ENCODE measurements around the gene EYA2.
A peak's percentile ranks its signal among the peaks of the same experiment; 100 is the strongest.

Gene EYA2

DNA sequence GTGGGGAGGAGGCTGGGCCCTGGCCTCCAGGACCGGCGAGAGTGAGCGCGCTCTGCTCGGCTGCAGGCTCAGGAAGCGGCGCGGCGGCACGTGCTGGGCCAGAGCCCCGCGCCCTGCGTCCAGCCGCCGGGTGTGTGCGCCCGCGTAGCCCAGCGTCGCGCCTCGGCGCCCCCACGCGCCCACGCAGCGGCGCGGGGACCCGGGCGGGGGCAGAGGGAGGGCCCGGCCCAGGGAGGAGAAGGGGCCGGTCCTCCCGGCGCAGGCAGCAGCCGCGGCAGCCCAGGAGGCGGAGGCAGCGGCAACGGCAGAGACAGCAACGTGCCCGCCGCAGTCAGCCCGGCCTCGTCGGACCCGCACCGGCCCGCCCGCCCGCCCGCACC is at the start of gene EYA2:
EYA2 (plus strand) TSS at position 265 of the 380 bp plus-strand sequence. CDS start 95,168 bp downstream, outside the sequence.
- Histone ChIP-seq H3K4me3 (ENCODE audit: low read length in 2 of 2) (peak within 1 kb of the TSS; percentile 71 to 74), H3K36me3 (ENCODE audit: control insufficient read depth in 2 of 2, insufficient read depth in 2 of 2, low read length in 2 of 2) (no peaks in the 10 kb centered on the region), H3K9me3 (ENCODE audit: control insufficient read depth in 2 of 2, low read length in 2 of 2) (no peaks in the 10 kb centered on the region), H3K9ac (ENCODE audit: low read depth in 1 of 2, low read length in 2 of 2) (peak within 1 kb of the TSS; percentile 47 to 60), H3K4me1 (ENCODE audit: control insufficient read depth in 2 of 2, insufficient read depth in 2 of 2, low read length in 2 of 2) (peaks cover 8 to 18% of the 10 kb centered on the region in 2 donors), H3K27me3 (ENCODE audit: control insufficient read depth in 2 of 2, insufficient read depth in 2 of 2, low read length in 2 of 2) (peaks cover 7 to 13% of the 10 kb centered on the region in 2 donors), H3K27ac (ENCODE audit: low read depth in 2 of 2, low read length in 2 of 2) (peak within 1 kb of the TSS; percentile 37 to 58)

- Histone ChIP-seq H3K9me3 (ENCODE audit: control insufficient read depth in 2 of 2, low read length in 2 of 2) (no peaks in the 10 kb centered on the region), H3K27me3 (ENCODE audit: control insufficient read depth in 2 of 2, insufficient read depth in 2 of 2, low read length in 2 of 2) (no peaks in the 10 kb centered on the region), H3K27ac (ENCODE audit: low read depth in 2 of 2, low read length in 2 of 2) (no peak overlapping the region)
Measured at GRCh38 chr20:46844965-46845364, 49.7 kb upstream of the EYA2 start.

DNA sequence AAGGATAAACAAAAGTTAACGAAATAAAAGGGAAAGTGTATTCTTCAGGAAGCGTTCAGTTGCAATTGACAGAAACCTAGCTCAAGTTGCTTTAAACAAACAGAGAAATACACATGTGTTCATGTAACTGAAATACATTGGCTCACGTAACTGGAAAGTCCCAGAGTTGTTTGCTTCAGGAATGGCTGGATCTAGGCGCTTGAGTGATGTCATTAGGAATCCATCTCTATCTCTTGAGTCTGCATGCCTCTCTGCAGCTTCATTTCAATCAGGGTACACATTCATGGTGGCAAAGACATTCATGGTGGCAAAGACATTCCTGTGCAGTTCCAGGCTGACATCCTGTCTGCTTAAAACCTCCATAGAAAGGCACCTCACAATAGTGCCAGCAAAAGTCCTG is 45.4 kb upstream of the EYA2 start:
- H3K4me3 ChIP-seq (ENCODE audit: low read length in 2 of 2) = no peak overlapping the region
- H3K9ac ChIP-seq (ENCODE audit: low read depth in 1 of 2, low read length in 2 of 2) = no peak overlapping the region
- no peaks in the 10 kb centered on the region for H3K27me3 ChIP-seq (ENCODE audit: control insufficient read depth in 2 of 2, insufficient read depth in 2 of 2, low read length in 2 of 2)
- H3K36me3 ChIP-seq (ENCODE audit: control insufficient read depth in 2 of 2, insufficient read depth in 2 of 2, low read length in 2 of 2) = no peaks in the 10 kb centered on the region
- H3K27ac ChIP-seq (ENCODE audit: low read depth in 2 of 2, low read length in 2 of 2) = no peak overlapping the region
- peaks cover 0 to 2% of the 10 kb centered on the region in 2 donors for H3K4me1 ChIP-seq (ENCODE audit: control insufficient read depth in 2 of 2, insufficient read depth in 2 of 2, low read length in 2 of 2)
- no peaks in the 10 kb centered on the region for H3K9me3 ChIP-seq (ENCODE audit: control insufficient read depth in 2 of 2, low read length in 2 of 2)

More at GRCh38 chr20:46844965-46845364, 49.7 kb upstream of the EYA2 start:
- H3K4me1 ChIP-seq (ENCODE audit: control insufficient read depth in 2 of 2, insufficient read depth in 2 of 2, low read length in 2 of 2) = peaks cover 0 to 2% of the 10 kb centered on the region in 2 donors
- H3K4me3 ChIP-seq (ENCODE audit: low read length in 2 of 2) = no peak overlapping the region
- H3K9ac ChIP-seq (ENCODE audit: low read depth in 1 of 2, low read length in 2 of 2) = no peak overlapping the region
- H3K36me3 ChIP-seq (ENCODE audit: control insufficient read depth in 2 of 2, insufficient read depth in 2 of 2, low read length in 2 of 2) = no peaks in the 10 kb centered on the region

- no peak overlapping the region for H3K9ac ChIP-seq (ENCODE audit: low read depth in 1 of 2, low read length in 2 of 2)
- no peak overlapping the region for H3K4me3 ChIP-seq (ENCODE audit: low read length in 2 of 2)
- H3K4me1 ChIP-seq (ENCODE audit: control insufficient read depth in 2 of 2, insufficient read depth in 2 of 2, low read length in 2 of 2) = peaks cover 0 to 2% of the 10 kb centered on the region in 2 donors
- no peak overlapping the region for H3K27ac ChIP-seq (ENCODE audit: low read depth in 2 of 2, low read length in 2 of 2)
- H3K27me3 ChIP-seq (ENCODE audit: control insufficient read depth in 2 of 2, insufficient read depth in 2 of 2, low read length in 2 of 2) = no peaks in the 10 kb centered on the region
- no peaks in the 10 kb centered on the region for H3K9me3 ChIP-seq (ENCODE audit: control insufficient read depth in 2 of 2, low read length in 2 of 2)
- no peaks in the 10 kb centered on the region for H3K36me3 ChIP-seq (ENCODE audit: control insufficient read depth in 2 of 2, insufficient read depth in 2 of 2, low read length in 2 of 2)
Measured at GRCh38 chr20:46849751-46850150, 44.9 kb upstream of the EYA2 start.

DNA sequence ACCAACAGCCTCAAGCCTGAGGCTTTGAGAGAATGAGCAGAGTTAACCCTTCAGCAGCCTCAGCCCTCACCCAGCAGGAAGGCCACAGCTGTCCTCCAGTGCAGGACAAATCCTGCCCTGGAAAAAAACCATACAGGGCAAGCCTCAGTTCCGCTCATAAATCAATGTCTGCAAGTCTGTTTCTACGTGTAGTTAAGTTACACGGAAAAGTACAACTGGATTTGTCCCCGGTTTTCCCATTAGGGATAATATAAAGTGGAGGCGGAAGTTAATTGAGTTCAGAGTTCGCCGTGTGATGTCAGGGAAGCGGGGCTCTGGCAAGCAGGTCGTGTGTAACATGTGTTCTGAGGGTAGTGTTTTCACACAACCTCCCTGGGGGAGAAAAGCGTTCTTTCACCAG is 44.2 kb upstream of the EYA2 start:
- Histone ChIP-seq H3K9me3 (ENCODE audit: control insufficient read depth in 2 of 2, low read length in 2 of 2) (no peaks in the 10 kb centered on the region), H3K4me3 (ENCODE audit: low read length in 2 of 2) (no peak overlapping the region), H3K36me3 (ENCODE audit: control insufficient read depth in 2 of 2, insufficient read depth in 2 of 2, low read length in 2 of 2) (no peaks in the 10 kb centered on the region), H3K27ac (ENCODE audit: low read depth in 2 of 2, low read length in 2 of 2) (peak overlapping the region in 1 of 2 donors; percentile 33), H3K27me3 (ENCODE audit: control insufficient read depth in 2 of 2, insufficient read depth in 2 of 2, low read length in 2 of 2) (no peaks in the 10 kb centered on the region), H3K9ac (ENCODE audit: low read depth in 1 of 2, low read length in 2 of 2) (no peak overlapping the region), H3K4me1 (ENCODE audit: control insufficient read depth in 2 of 2, insufficient read depth in 2 of 2, low read length in 2 of 2) (peaks cover 0 to 2% of the 10 kb centered on the region in 2 donors)

- H3K27me3 ChIP-seq (ENCODE audit: control insufficient read depth in 2 of 2, insufficient read depth in 2 of 2, low read length in 2 of 2) = no peaks in the 10 kb centered on the region
- peaks cover 0 to 2% of the 10 kb centered on the region in 2 donors for H3K4me1 ChIP-seq (ENCODE audit: control insufficient read depth in 2 of 2, insufficient read depth in 2 of 2, low read length in 2 of 2)
- H3K9me3 ChIP-seq (ENCODE audit: control insufficient read depth in 2 of 2, low read length in 2 of 2) = no peaks in the 10 kb centered on the region
- H3K27ac ChIP-seq (ENCODE audit: low read depth in 2 of 2, low read length in 2 of 2) = no peak overlapping the region
- H3K9ac ChIP-seq (ENCODE audit: low read depth in 1 of 2, low read length in 2 of 2) = no peak overlapping the region
- no peaks in the 10 kb centered on the region for H3K36me3 ChIP-seq (ENCODE audit: control insufficient read depth in 2 of 2, insufficient read depth in 2 of 2, low read length in 2 of 2)
- H3K4me3 ChIP-seq (ENCODE audit: low read length in 2 of 2) = no peak overlapping the region
Measured at GRCh38 chr20:46850896-46851295, 43.7 kb upstream of the EYA2 start.

- H3K36me3 ChIP-seq (ENCODE audit: control insufficient read depth in 2 of 2, insufficient read depth in 2 of 2, low read length in 2 of 2) = no peaks in the 10 kb centered on the region
- H3K9me3 ChIP-seq (ENCODE audit: control insufficient read depth in 2 of 2, low read length in 2 of 2) = no peaks in the 10 kb centered on the region
- H3K4me3 ChIP-seq (ENCODE audit: low read length in 2 of 2) = no peak overlapping the region
- H3K4me1 ChIP-seq (ENCODE audit: control insufficient read depth in 2 of 2, insufficient read depth in 2 of 2, low read length in 2 of 2) = peaks cover 0 to 2% of the 10 kb centered on the region in 2 donors
- H3K27me3 ChIP-seq (ENCODE audit: control insufficient read depth in 2 of 2, insufficient read depth in 2 of 2, low read length in 2 of 2) = no peaks in the 10 kb centered on the region
- H3K9ac ChIP-seq (ENCODE audit: low read depth in 1 of 2, low read length in 2 of 2) = no peak overlapping the region
- no peak overlapping the region for H3K27ac ChIP-seq (ENCODE audit: low read depth in 2 of 2, low read length in 2 of 2)
Measured at GRCh38 chr20:46851746-46852145, 42.9 kb upstream of the EYA2 start.

- peaks cover 0 to 2% of the 10 kb centered on the region in 2 donors for H3K4me1 ChIP-seq (ENCODE audit: control insufficient read depth in 2 of 2, insufficient read depth in 2 of 2, low read length in 2 of 2)
- no peaks in the 10 kb centered on the region for H3K36me3 ChIP-seq (ENCODE audit: control insufficient read depth in 2 of 2, insufficient read depth in 2 of 2, low read length in 2 of 2)
- no peak overlapping the region for H3K9ac ChIP-seq (ENCODE audit: low read depth in 1 of 2, low read length in 2 of 2)
Measured at GRCh38 chr20:46852313-46852712, 42.3 kb upstream of the EYA2 start.

DNA sequence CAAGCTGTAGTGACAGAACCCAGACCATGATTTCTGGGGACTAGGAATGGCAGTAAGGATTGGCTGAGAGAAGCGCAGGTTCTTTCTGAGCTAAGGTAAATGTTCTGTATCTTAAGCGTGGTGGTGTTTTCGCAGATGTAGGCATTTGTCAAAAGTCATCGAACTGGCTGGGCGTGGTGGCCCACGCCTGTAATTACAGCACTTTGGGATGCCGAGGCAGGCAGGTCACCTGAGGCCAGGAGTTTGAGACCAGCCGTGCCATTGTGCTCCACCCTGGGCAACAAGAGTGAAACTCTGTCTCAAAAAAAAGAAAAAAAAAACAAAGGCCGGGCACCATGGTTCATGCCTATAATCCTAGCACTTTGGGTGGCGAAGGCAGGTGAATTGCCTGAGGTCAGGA is 40.7 kb upstream of the EYA2 start:
- no peak overlapping the region for H3K27ac ChIP-seq (ENCODE audit: low read depth in 2 of 2, low read length in 2 of 2)
- no peaks in the 10 kb centered on the region for H3K9me3 ChIP-seq (ENCODE audit: control insufficient read depth in 2 of 2, low read length in 2 of 2)
- no peak overlapping the region for H3K9ac ChIP-seq (ENCODE audit: low read depth in 1 of 2, low read length in 2 of 2)
- no peaks in the 10 kb centered on the region for H3K27me3 ChIP-seq (ENCODE audit: control insufficient read depth in 2 of 2, insufficient read depth in 2 of 2, low read length in 2 of 2)
- H3K36me3 ChIP-seq (ENCODE audit: control insufficient read depth in 2 of 2, insufficient read depth in 2 of 2, low read length in 2 of 2) = no peaks in the 10 kb centered on the region
- peaks cover 0 to 2% of the 10 kb centered on the region in 2 donors for H3K4me1 ChIP-seq (ENCODE audit: control insufficient read depth in 2 of 2, insufficient read depth in 2 of 2, low read length in 2 of 2)
- H3K4me3 ChIP-seq (ENCODE audit: low read length in 2 of 2) = no peak overlapping the region

More at GRCh38 chr20:46852313-46852712, 42.3 kb upstream of the EYA2 start:
- Histone ChIP-seq H3K27ac (ENCODE audit: low read depth in 2 of 2, low read length in 2 of 2) (no peak overlapping the region), H3K27me3 (ENCODE audit: control insufficient read depth in 2 of 2, insufficient read depth in 2 of 2, low read length in 2 of 2) (no peaks in the 10 kb centered on the region), H3K4me3 (ENCODE audit: low read length in 2 of 2) (no peak overlapping the region), H3K9me3 (ENCODE audit: control insufficient read depth in 2 of 2, low read length in 2 of 2) (no peaks in the 10 kb centered on the region)

DNA sequence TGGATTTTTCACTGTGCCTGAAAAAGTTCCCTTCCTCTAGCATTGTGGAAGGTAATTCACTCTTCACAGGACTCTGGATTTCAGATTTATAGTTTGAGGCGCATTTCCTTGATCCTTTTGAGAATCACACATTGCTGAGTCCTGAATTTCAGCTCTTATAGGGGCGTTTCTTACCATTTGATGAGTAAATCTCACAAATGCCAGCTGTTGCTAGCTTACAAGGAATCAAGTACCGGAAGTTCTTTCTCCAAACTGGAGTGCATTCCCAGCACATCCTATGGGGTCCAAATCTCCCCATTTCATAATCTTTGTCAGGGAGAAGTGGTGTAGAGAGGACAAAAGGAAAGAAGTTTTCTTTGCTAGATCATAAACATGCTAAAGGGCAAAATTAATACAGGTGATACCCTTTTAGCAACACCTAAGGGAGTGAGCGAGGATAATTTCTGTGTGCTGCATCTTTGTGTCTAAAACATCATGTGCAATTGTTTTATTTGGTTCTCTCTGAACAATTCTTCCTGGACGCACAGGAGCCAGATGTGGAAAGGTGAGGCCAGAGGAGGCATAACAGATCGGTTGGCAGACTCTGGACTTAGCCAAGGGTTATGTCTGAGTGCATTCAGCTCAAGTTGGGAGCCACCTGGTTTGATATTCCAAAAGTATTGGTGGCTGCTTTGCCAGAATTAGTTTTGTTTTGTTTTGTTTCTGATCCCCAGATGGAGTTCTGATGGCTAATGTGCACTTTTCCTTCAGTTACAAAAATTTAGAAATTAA is 37.4 kb upstream of the EYA2 start:
- H3K27ac ChIP-seq (ENCODE audit: low read depth in 2 of 2, low read length in 2 of 2) = no peak overlapping the region
- no peaks in the 10 kb centered on the region for H3K4me1 ChIP-seq (ENCODE audit: control insufficient read depth in 2 of 2, insufficient read depth in 2 of 2, low read length in 2 of 2)
- no peak overlapping the region for H3K9ac ChIP-seq (ENCODE audit: low read depth in 1 of 2, low read length in 2 of 2)
- no peaks in the 10 kb centered on the region for H3K27me3 ChIP-seq (ENCODE audit: control insufficient read depth in 2 of 2, insufficient read depth in 2 of 2, low read length in 2 of 2)
- H3K36me3 ChIP-seq (ENCODE audit: control insufficient read depth in 2 of 2, insufficient read depth in 2 of 2, low read length in 2 of 2) = no peaks in the 10 kb centered on the region
- H3K9me3 ChIP-seq (ENCODE audit: control insufficient read depth in 2 of 2, low read length in 2 of 2) = no peaks in the 10 kb centered on the region
- no peak overlapping the region for H3K4me3 ChIP-seq (ENCODE audit: low read length in 2 of 2)

Measured in mucosa of rectum (tissue), 2 donors.